Epidermal melanocyte (primary cell): ENCODE measurements around the gene ARFIP1.

ENCODE experiments used
- DNase-seq: peaks from one replicate; pipeline ENCODE4 v3.0.0; 2011; ENCODE audit warnings: low spot score; ENCODE audit not compliant: insufficient read length

ARFIP1 gene

DNA sequence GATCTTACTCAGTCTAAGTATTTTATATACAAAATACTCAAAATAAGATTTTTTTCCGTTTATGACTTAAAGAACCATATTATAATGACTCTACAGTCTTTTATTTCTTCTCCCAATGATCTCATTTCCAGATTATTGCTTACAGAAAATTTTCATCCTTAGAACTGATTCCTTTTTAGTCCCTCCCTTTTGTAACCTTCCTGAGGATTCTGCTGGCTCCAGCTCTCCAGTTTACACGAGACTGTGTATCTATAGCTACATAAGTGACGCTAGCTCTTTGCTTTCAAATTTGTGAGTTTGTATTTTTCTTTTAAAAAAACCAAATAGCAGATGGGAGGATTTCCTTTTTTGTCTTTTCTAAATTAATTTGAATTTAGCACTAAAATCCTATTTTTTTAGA, 180.3 kb downstream of the ARFIP1 start:
- no peak for DNase-seq

DNA sequence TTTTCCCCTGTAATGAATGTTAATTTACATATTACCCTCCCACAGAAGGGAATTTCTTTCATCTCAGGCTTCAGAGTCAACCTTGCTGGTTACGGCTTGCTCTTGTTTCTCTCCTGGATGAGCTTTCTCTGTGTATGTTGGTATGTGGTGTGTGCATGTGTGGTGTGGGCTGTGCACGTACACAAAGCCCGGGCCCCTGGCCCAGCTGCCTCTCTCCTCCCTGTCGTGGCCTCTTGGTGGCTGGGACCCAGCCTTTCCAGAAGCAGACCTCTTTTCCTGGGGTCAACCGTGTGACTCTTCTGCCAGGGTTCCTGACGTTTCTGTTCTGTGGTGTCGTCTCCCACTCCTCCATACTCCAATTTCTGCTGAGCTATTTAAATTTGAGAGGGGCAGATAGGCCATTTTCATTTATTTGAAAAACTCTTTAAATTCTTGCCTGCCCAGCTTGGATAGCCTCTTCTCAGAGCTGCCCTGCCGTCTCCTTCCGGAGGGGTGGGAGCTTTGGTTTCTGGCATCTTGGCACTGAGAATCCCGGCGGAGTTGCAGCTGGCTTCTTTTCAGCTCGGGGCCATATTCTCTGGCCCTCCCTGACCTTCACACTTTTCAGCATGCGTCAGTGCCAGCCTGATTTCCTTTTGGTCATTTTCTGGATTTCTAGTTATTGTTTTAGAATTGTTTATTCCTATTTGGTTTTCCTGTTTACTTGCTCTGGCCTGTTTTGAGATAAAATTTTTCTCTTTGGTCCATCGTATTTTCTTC, 181.4 kb downstream of the ARFIP1 start:
- DNase-seq: no peak

DNA sequence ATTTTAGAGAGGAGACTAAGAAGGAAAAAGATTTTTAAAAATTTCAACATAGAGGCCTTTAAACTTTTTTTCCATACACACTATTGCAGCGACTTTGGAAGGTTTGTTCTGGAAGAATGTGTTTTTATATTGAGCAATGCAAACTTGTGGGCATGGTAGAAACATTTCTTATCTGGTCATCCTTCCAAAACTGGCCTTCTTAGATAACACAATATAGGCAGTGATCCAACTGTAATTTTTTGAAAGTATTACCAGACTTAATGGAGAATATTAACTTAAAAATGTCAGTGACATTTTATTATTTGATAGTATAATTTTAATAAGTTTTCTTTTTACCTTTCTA, 182.0 kb downstream of the ARFIP1 start:
- DNase-seq: no peak
